ENCODE measurements around the gene SORCS2. TPM values are rescaled to one million over a fixed set of nuclear protein-coding genes. Genes with fewer than 3 reads are reported as not detected.

SORCS2 gene
- total and polyA plus RNA-seq, 2 of the 8 experiments (the other 6 are each of a cell fraction or from before 2014, with no cell fraction given) = 0.36 to 1.8 TPM

- TF ChIP-seq FOSL1 (IDR thresholded peaks at IDR 0.05; ENCODE audit: insufficient read depth, low read depth, low read length) = no peak
- no peak for TF ChIP-seq EZH2 (IDR thresholded peaks at IDR 0.05; ENCODE audit: low read depth, low read length, severe bottlenecking)
Measured at GRCh38 chr4:7156328-7156727, 36.0 kb upstream of the SORCS2 start (continued).
